Measurements from ENCODE around the gene MECR. TPM values are rescaled to one million over a fixed set of nuclear protein-coding genes. Genes with fewer than 3 reads are reported as not detected.

Gene MECR
- total RNA-seq, 1 donor from 2014 or later, result 22.5 TPM

- TF ChIP-seq CTCF (IDR thresholded peaks at IDR 0.05), result no peak
- no peak overlapping the region for H3K4me3 Mint-ChIP-seq (ENCODE audit: unreplicated experiment)
Observed at GRCh38 chr1:29186707-29187106, 44.0 kb downstream of the MECR start.

GRCh38 chr1:29186252-29186651 lies 44.5 kb downstream of the MECR start:
- Mint-ChIP-seq H3K9me3 (ENCODE audit: unreplicated experiment) (no peaks in the 10 kb centered on the region), H3K4me1 (ENCODE audit: unreplicated experiment) (peaks cover 11% of the 10 kb centered on the region), H3K27me3 (ENCODE audit: unreplicated experiment) (no peaks in the 10 kb centered on the region), H3K36me3 (ENCODE audit: unreplicated experiment) (no peaks in the 10 kb centered on the region), H3K4me3 (ENCODE audit: unreplicated experiment) (no peak overlapping the region), H3K27ac (ENCODE audit: unreplicated experiment) (no peak overlapping the region)
- TF ChIP-seq CTCF (IDR thresholded peaks at IDR 0.05), result no peak
- DNase-seq (ENCODE audit: extremely low spot score, unreplicated experiment), result no peak

More at GRCh38 chr1:29186707-29187106, 44.0 kb downstream of the MECR start:
- no peaks in the 10 kb centered on the region for H3K9me3 Mint-ChIP-seq (ENCODE audit: unreplicated experiment)
- H3K4me1 Mint-ChIP-seq (ENCODE audit: unreplicated experiment), result peaks cover 11% of the 10 kb centered on the region
- DNase-seq (ENCODE audit: extremely low spot score, unreplicated experiment), result no peak
- no peaks in the 10 kb centered on the region for H3K27me3 Mint-ChIP-seq (ENCODE audit: unreplicated experiment)
- no peaks in the 10 kb centered on the region for H3K36me3 Mint-ChIP-seq (ENCODE audit: unreplicated experiment)
- no peak overlapping the region for H3K27ac Mint-ChIP-seq (ENCODE audit: unreplicated experiment)

- H3K27me3 Mint-ChIP-seq (ENCODE audit: unreplicated experiment), result no peaks in the 10 kb centered on the region
- no peak overlapping the region for H3K4me3 Mint-ChIP-seq (ENCODE audit: unreplicated experiment)
- peaks cover 35% of the 10 kb centered on the region for H3K4me1 Mint-ChIP-seq (ENCODE audit: unreplicated experiment)
- H3K27ac Mint-ChIP-seq (ENCODE audit: unreplicated experiment), result peak overlapping the region; percentile 96
- peaks cover 8% of the 10 kb centered on the region for H3K36me3 Mint-ChIP-seq (ENCODE audit: unreplicated experiment)
- no peaks in the 10 kb centered on the region for H3K9me3 Mint-ChIP-seq (ENCODE audit: unreplicated experiment)
- TF ChIP-seq CTCF (IDR thresholded peaks at IDR 0.05), result no peak
- no peak for DNase-seq (ENCODE audit: extremely low spot score, unreplicated experiment)
Observed at GRCh38 chr1:29183287-29183686, 47.4 kb downstream of the MECR start.

DNA sequence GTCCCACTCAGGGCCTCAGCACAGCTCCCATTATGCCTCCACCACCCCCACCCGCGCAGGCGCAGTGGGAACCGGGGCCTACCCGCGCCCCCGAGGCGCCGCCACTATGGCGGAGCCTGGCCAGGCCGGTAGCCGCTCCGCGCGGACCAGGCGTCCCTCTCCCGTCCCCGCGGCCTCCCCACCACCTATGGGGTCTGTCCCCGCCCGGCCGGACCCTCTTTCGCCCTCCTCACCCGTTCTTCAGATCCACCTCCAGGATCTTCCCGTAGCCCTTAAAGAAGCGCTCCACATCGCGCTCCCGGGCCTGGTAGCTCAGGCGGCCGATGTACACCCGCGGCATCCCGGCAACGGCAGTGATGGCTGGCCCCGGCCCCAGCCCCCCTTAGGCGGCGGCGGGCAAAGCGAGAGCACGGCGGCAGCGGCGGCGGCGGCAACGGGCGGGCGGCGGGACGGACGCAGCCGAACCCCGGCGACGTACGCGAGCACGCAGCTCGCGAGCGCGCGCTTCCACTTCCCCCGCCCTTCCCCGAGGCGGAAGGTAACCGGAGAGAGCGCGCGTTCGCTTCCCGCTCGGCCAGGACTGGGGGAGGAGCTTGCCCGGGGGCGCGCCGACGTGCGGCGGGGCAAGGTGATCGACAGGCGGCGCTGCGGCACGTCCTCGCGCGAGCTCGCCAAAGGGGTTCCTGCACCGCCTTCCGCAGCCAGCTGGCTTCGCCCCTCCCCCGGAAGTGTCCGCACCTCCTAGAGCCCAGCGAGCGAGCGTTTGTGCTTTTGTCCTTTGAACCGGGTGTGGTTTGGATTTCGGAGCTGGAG lies 49.1 kb downstream of the MECR start, which contains the start of gene SRSF4:
TSS of gene SRSF4 (minus strand) at position 488 of the 813 bp plus-strand sequence. CDS start at position 340, 148 bp downstream.
- Mint-ChIP-seq H3K27ac (ENCODE audit: unreplicated experiment) (peak within 1 kb of the TSS; percentile 96), H3K4me1 (ENCODE audit: unreplicated experiment) (peaks cover 45% of the 10 kb centered on the region), H3K9me3 (ENCODE audit: unreplicated experiment) (no peaks in the 10 kb centered on the region), H3K27me3 (ENCODE audit: unreplicated experiment) (no peaks in the 10 kb centered on the region), H3K36me3 (ENCODE audit: unreplicated experiment) (peaks cover 11% of the 10 kb centered on the region), H3K4me3 (ENCODE audit: unreplicated experiment) (peak within 1 kb of the TSS; percentile 93)
- peak; percentile 100 for DNase-seq (ENCODE audit: extremely low spot score, unreplicated experiment)
- TF ChIP-seq CTCF (IDR thresholded peaks at IDR 0.05), result peak; percentile 73

All from osteocyte (in vitro differentiated cells).